Tibial nerve (tissue), 4 donors: ENCODE measurements around the gene SLC6A6. TPM values are rescaled to one million over a fixed set of nuclear protein-coding genes. Genes with fewer than 3 reads are reported as not detected.

Experiments
- DNase-seq, 2 donors: peaks; one replicate each; pipeline ENCODE4 v3.0.0-alpha.2; 2019; ENCODE audit warnings: low spot score in 2 of 2
- H3K27ac ChIP-seq, 4 donors: fragments of 200-600 bp; sonication (generic) in 3 of 4; one replicate each; pipeline ENCODE4 v1.5.1; 2017 to 2019; ENCODE audit warnings: mild to moderate bottlenecking in 1 of 4
- H3K27me3 ChIP-seq, 2 donors: fragments of 200-600 bp; sonication (generic) in 1 of 2; one replicate each; pipeline versions ENCODE4 v1.5.1 to v1.6.0; 2017 to 2019
- H3K36me3 ChIP-seq, 3 donors: fragments of 200-600 bp; sonication (generic); one replicate each; pipeline ENCODE4 v1.5.1; 2018 to 2019
- H3K4me1 ChIP-seq, 4 donors: fragments of 200-600 bp; sonication (generic) in 3 of 4; one replicate each; pipeline ENCODE4 v1.5.1; 2017 to 2019
- H3K4me3 ChIP-seq, 4 donors: fragments of 200-600 bp; sonication (generic) in 3 of 4; one replicate each; pipeline ENCODE4 v1.5.1; 2017 to 2019; ENCODE audit warnings: mild to moderate bottlenecking in 1 of 4, moderate library complexity in 1 of 4
- H3K9me3 ChIP-seq, 4 donors: fragments of 200-600 bp; sonication (generic) in 3 of 4; one replicate each; pipeline ENCODE4 v1.5.1; 2017 to 2019
- EP300 ChIP-seq, 2 donors: sonication (generic); formaldehyde crosslinking; IDR thresholded peaks; one replicate each; pipeline ENCODE4 v1.6.1; 2017; ENCODE audit warnings: antibody characterized with exemption in 2 of 2, mild to moderate bottlenecking in 1 of 2
- POLR2A ChIP-seq, 2 donors: fragments of 450-650 bp; IDR thresholded peaks; one replicate each; pipeline ENCODE4 v1.6.1; 2017; ENCODE audit warnings: antibody characterized with exemption in 2 of 2, mild to moderate bottlenecking in 2 of 2, moderate library complexity in 2 of 2
- whole genome bisulfite sequencing, 2 donors: methylation state at CpG; one replicate each; pipeline ENCODE4 v1.1.5; 2018; 5-methylcytosine and 5-hydroxymethylcytosine counted together
- total RNA-seq, 4 donors: library from RNA; depleted of rRNA; stranded (reverse); fragments of >200 nt; gene quantifications; one replicate each; pipeline ENCODE4 v1.1.0, GENCODE V29; 2016
- TF ChIP-seq, protein P1 (sequence below), 5 experiments: fragments of 200-600 bp in 3 of 5; fragments of 450-650 bp in 2 of 5; sonication (generic) in 3 of 5; IDR thresholded peaks; one replicate each; pipeline ENCODE4 v1.5.1; 2016 to 2019; ENCODE audit warnings: antibody characterized with exemption in 5 of 5, mild to moderate bottlenecking in 3 of 5, moderate library complexity in 2 of 5

SLC6A6 gene
- total RNA-seq, 4 donors from 2014 or later: 11.8 to 24.9 (median 13.5) TPM

DNA sequence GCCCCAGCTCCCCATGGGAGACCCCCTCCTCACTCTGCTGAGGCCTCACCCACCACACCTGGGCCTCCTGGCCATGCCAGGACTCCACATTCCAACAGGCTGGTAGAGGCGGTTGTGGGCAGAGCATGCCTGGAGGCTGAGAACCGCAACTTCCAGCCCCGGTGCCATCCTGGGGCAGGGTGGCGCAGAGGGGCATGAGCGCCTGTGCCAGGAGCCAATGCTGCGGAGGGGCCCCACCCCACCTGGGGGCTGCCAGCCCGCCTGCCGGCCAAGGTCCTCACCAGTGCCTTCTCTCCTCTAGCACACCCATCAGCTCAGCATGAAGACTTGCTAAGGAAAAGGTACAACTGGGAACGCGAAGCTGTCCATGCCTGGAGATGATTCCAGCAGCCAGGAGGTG, 34.3 kb upstream of the SLC6A6 start:
- peaks cover 0 to 38% (median 5%) of the 10 kb centered on the region in 4 donors for H3K4me1 ChIP-seq
- no peak overlapping the region for H3K27ac ChIP-seq
- DNase-seq: no peak
- no peaks in the 10 kb centered on the region for H3K36me3 ChIP-seq
- TF ChIP-seq EP300 (IDR thresholded peaks at IDR 0.05): no peak
- TF ChIP-seq, protein P1, sequence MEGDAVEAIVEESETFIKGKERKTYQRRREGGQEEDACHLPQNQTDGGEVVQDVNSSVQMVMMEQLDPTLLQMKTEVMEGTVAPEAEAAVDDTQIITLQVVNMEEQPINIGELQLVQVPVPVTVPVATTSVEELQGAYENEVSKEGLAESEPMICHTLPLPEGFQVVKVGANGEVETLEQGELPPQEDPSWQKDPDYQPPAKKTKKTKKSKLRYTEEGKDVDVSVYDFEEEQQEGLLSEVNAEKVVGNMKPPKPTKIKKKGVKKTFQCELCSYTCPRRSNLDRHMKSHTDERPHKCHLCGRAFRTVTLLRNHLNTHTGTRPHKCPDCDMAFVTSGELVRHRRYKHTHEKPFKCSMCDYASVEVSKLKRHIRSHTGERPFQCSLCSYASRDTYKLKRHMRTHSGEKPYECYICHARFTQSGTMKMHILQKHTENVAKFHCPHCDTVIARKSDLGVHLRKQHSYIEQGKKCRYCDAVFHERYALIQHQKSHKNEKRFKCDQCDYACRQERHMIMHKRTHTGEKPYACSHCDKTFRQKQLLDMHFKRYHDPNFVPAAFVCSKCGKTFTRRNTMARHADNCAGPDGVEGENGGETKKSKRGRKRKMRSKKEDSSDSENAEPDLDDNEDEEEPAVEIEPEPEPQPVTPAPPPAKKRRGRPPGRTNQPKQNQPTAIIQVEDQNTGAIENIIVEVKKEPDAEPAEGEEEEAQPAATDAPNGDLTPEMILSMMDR (IDR thresholded peaks at IDR 0.05): no peak
- no peak for TF ChIP-seq POLR2A (IDR thresholded peaks at IDR 0.05)
- WGBS, 2 donors: 86 to 94% methylated on average over 3 to 10 of the region's 10 CpGs
- peaks cover 0 to 6% of the 10 kb centered on the region in 2 donors for H3K27me3 ChIP-seq
- H3K9me3 ChIP-seq: no peaks in the 10 kb centered on the region
- no peak overlapping the region for H3K4me3 ChIP-seq

DNA sequence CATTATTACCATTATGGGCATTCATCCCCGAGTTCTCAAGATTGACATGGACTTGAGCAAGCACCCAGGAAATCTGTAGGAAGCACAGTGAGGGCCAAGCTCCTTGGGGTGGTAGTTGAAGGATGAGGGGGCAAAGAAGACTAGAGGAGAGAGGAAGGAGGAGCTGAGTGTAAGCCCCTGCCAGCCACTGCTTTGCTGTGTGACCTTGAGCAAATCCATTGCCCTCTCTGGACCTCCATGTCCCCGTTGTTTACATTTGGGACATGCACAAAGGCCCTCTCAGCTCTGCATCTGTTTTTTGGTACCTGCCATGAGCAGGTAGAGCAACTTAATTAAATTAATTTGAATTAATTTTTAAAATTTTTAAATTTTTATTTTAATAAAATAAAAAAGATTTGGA, 33.5 kb upstream of the SLC6A6 start:
- no peak for DNase-seq
- 67 to 80% methylated on average over 2 of the region's 2 CpGs for WGBS, 2 donors
- Histone ChIP-seq H3K27me3 (peaks cover 0 to 6% of the 10 kb centered on the region in 2 donors), H3K9me3 (no peaks in the 10 kb centered on the region), H3K36me3 (no peaks in the 10 kb centered on the region), H3K4me1 (peaks cover 0 to 33% (median 5%) of the 10 kb centered on the region in 4 donors), H3K27ac (no peak overlapping the region), H3K4me3 (no peak overlapping the region)
- TF ChIP-seq EP300 (IDR thresholded peaks at IDR 0.05) (no peak), POLR2A (IDR thresholded peaks at IDR 0.05) (no peak)
- TF ChIP-seq, protein P1 (IDR thresholded peaks at IDR 0.05): no peak

DNA sequence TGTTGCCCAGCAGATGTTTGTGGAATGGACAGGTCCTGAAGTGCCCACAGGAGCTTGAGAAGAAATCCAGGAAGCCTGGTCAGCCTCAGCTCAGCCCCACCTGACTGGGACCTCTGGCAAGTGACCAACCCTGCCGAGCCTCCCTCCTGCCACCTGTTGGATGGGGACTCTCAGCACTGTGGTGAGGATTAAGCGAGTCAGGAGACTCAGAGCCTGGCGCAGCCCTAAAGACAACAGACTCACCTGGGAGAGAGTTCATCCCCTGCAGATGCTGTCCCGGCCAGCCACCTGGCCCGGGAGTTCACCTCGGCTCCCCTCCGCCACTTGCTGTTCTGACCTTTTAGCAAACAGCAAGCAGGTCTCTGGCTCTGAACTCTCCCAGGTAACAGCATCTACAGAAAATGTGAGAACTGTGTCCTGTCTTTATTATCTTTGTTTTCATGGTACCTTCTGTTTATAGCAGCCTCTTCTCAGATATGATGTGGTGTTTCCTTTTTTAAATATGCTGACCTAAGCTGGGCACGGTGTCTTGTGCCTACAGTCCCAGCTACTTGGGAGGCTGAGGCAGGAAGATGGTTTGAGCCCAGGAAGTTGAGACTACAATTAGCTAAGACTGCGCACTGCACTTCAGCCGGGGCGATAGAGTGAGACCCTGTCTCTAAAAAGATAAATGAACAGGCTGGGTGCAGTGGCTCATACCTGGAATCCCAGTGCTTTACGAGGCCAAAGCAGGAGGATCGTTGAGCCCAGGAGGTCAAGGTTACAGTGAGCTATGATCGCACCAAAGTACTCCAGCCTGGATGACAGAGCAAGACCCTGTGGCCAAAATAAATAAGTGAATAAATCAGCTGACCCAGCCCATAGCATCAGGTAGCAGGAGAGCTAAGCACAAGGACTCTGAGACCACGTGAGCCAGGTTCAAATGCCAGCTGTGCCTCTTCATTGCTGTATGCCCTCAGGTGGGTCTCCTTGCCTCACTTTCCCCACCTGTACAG, 32.4 kb upstream of the SLC6A6 start:
- Histone ChIP-seq H3K36me3 (no peaks in the 10 kb centered on the region), H3K4me1 (peaks cover 0 to 29% (median 5%) of the 10 kb centered on the region in 4 donors), H3K9me3 (no peaks in the 10 kb centered on the region), H3K4me3 (no peak overlapping the region), H3K27me3 (peaks cover 0 to 4% of the 10 kb centered on the region in 2 donors), H3K27ac (no peak overlapping the region)
- WGBS, 2 donors: 67 to 74% methylated on average over 14 to 15 of the region's 15 CpGs
- TF ChIP-seq EP300 (IDR thresholded peaks at IDR 0.05) (no peak), POLR2A (IDR thresholded peaks at IDR 0.05) (no peak)
- TF ChIP-seq, protein P1 (IDR thresholded peaks at IDR 0.05): no peak
- no peak for DNase-seq

DNA sequence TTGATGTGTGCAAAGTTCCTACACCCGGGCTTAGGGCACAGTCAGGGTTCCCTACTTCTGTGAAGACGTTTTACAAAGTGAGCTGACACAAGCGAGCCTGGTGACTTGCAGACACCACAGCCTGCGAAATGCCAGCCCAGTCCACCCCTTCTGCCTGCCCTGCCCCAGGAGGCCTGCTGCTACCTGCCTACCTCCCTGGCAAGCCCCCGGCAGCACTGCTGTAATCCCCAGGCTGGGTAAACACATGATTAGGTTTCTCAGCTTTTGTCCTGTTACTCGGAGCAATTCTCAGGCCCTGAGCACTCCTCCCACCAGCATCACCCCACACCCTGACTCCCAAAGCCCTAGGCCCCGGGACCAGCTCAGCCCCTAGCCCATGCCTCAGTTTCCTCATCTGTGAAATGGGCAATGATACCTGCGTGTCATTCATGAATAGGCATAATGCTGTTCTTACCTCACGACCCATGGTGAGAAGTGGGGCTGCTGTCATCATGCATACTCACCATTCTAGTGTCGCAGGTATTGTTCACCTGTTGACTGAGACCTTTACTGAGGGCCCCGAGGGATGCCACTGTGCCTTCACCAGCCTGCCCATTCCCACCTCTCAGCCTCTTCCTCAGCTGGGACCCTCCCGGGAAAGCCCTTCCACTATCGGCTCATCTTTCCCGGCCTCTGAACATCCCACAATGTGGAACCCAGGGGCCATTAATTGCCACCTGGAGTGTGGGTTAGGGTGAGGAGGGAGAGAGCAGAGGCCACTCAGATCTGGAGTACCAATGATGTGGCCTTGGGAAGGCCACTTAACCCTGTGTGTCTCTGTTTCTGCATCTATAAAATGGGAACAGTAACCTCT, 31.5 kb upstream of the SLC6A6 start:
- peaks cover 0 to 29% (median 5%) of the 10 kb centered on the region in 4 donors for H3K4me1 ChIP-seq
- 78% methylated on average over 14 of the region's 14 CpGs for WGBS, 2 donors
- H3K27ac ChIP-seq: no peak overlapping the region
- H3K27me3 ChIP-seq: no peaks in the 10 kb centered on the region
- DNase-seq: no peak
- no peaks in the 10 kb centered on the region for H3K36me3 ChIP-seq
- H3K4me3 ChIP-seq: no peak overlapping the region
- H3K9me3 ChIP-seq: no peaks in the 10 kb centered on the region
- TF ChIP-seq, protein P1 (IDR thresholded peaks at IDR 0.05): no peak
- no peak for TF ChIP-seq EP300 (IDR thresholded peaks at IDR 0.05)
- no peak for TF ChIP-seq POLR2A (IDR thresholded peaks at IDR 0.05)
